ENCODE measurements around the gene LNPEP.

DNA sequence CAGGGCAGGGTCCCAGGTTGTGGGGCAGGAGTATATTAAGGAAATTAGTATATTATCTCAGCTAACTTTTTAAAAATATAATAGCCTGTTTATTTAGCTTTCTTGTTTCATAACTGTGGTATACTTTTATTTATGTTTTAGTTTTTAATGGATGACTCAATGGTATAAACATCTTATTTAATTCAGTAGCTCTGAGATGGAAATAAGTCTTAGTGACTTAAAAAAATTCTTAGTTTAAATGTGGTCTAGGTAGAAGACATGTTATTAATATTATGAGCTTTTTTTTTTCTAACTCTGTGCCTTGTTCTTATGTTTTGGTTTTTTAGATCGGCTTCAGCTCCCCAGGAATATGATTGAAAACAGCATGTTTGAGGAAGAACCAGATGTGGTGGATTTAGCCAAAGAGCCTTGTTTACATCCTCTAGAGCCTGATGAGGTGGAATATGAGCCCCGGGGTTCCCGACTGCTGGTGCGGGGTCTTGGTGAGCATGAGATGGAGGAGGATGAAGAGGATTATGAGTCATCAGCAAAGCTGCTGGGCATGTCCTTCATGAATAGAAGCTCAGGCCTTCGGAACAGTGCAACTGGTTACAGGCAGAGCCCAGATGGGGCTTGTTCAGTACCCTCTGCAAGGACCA, 43.1 kb downstream of the LNPEP start:
- TF ChIP-seq, protein P1, sequence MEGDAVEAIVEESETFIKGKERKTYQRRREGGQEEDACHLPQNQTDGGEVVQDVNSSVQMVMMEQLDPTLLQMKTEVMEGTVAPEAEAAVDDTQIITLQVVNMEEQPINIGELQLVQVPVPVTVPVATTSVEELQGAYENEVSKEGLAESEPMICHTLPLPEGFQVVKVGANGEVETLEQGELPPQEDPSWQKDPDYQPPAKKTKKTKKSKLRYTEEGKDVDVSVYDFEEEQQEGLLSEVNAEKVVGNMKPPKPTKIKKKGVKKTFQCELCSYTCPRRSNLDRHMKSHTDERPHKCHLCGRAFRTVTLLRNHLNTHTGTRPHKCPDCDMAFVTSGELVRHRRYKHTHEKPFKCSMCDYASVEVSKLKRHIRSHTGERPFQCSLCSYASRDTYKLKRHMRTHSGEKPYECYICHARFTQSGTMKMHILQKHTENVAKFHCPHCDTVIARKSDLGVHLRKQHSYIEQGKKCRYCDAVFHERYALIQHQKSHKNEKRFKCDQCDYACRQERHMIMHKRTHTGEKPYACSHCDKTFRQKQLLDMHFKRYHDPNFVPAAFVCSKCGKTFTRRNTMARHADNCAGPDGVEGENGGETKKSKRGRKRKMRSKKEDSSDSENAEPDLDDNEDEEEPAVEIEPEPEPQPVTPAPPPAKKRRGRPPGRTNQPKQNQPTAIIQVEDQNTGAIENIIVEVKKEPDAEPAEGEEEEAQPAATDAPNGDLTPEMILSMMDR (IDR thresholded peaks at IDR 0.05): no peak
- no peak for TF ChIP-seq EZH2 (IDR thresholded peaks at IDR 0.05)
- TF ChIP-seq EZH2phosphoT487 (IDR thresholded peaks at IDR 0.05): no peak

Measured in neural progenitor cell (in vitro differentiated cells).